Naive thymus-derived CD4-positive, alpha-beta T cell (primary cell): Measurements from ENCODE around the gene SMIM12. TPM values are rescaled to one million over a fixed set of nuclear protein-coding genes. Genes with fewer than 3 reads are reported as not detected.
A peak's percentile ranks its signal among the peaks of the same experiment; 100 is the strongest.

ENCODE experiments used
- ATAC-seq: fragments of 150-1000 bp; cut with Tn5 transposase; 2 replicates; pipeline ENCODE4 v1.10.0; 2021; ENCODE audit warnings: mild to moderate bottlenecking, moderate library complexity
- CTCF ChIA-PET: fragments of 350-600 bp; sonication (Branson Sonifier 250); formaldehyde crosslinking; loops from one replicate; lab custom pipeline; 2021; ENCODE audit warnings: antibody characterized with exemption; lab: Charles Lee
- POLR2A ChIA-PET: fragments of 350-600 bp; sonication (Branson Sonifier 250); formaldehyde crosslinking; loops from one replicate; lab custom pipeline; 2021; ENCODE audit warnings: antibody characterized with exemption, inconsistent platforms; lab: Charles Lee
- DNase-seq, 9 donors: peaks; one replicate each; pipeline versions ENCODE4 v3.0.0 to v3.0.0-alpha.2; 2020 to 2022; ENCODE audit warnings: mixed read lengths in 1 of 9
- H3K27ac ChIP-seq: one replicate; pipeline ENCODE4 v1.7.0; 2013; ENCODE audit warnings: mild to moderate bottlenecking, low read depth, low read length, moderate library complexity
- H3K27me3 ChIP-seq, 2 donors: one replicate each; pipeline ENCODE4 v1.7.0; 2013; ENCODE audit warnings: low read length in 2 of 2, mild to moderate bottlenecking in 2 of 2, moderate library complexity in 2 of 2; ENCODE audit not compliant: control insufficient read depth in 2 of 2, insufficient read depth in 2 of 2
- H3K36me3 ChIP-seq, 3 experiments: 1 replicate in 2 of 3; 2 replicates in 1 of 3; pipeline ENCODE4 v1.7.0; 2013; ENCODE audit warnings: low read length in 3 of 3, mild to moderate bottlenecking in 3 of 3, moderate library complexity in 1 of 3; ENCODE audit not compliant: insufficient read depth in 3 of 3, control insufficient read depth in 2 of 3
- H3K4me1 ChIP-seq, 2 donors: one replicate each; pipeline ENCODE4 v1.7.0; 2013; ENCODE audit warnings: low read length in 2 of 2, mild to moderate bottlenecking in 2 of 2, moderate library complexity in 1 of 2; ENCODE audit not compliant: control insufficient read depth in 2 of 2, insufficient read depth in 2 of 2
- H3K4me3 ChIP-seq: 2 replicates; pipeline ENCODE4 v1.7.0; 2013; ENCODE audit warnings: mild to moderate bottlenecking, low read length
- H3K9me3 ChIP-seq, 3 experiments: 1 replicate in 2 of 3; 2 replicates in 1 of 3; pipeline ENCODE4 v1.7.0; 2013; ENCODE audit warnings: low read length in 3 of 3; ENCODE audit not compliant: control insufficient read depth in 2 of 3
- H3K27ac Mint-ChIP-seq, 9 donors: one replicate each; pipeline ENCODE4 v1.8.0; 2020 to 2022; ENCODE audit warnings: mixed read lengths in 9 of 9, mild to moderate bottlenecking in 8 of 9, moderate library complexity in 5 of 9, inconsistent platforms in 2 of 9
- H3K27me3 Mint-ChIP-seq, 5 donors: one replicate each; pipeline ENCODE4 v1.8.0; 2021 to 2022; ENCODE audit warnings: mixed read lengths in 5 of 5, mild to moderate bottlenecking in 1 of 5
- H3K36me3 Mint-ChIP-seq, 5 donors: one replicate each; pipeline ENCODE4 v1.8.0; 2020 to 2022; ENCODE audit warnings: mixed read lengths in 5 of 5, mild to moderate bottlenecking in 3 of 5, inconsistent platforms in 1 of 5
- H3K4me1 Mint-ChIP-seq, 7 donors: one replicate each; pipeline ENCODE4 v1.8.0; 2020 to 2022; ENCODE audit warnings: mixed read lengths in 7 of 7, mild to moderate bottlenecking in 3 of 7, inconsistent platforms in 1 of 7
- H3K4me3 Mint-ChIP-seq, 10 donors: one replicate each; pipeline ENCODE4 v1.8.0; 2020 to 2022; ENCODE audit warnings: mild to moderate bottlenecking in 10 of 10, mixed read lengths in 10 of 10, moderate library complexity in 6 of 10, inconsistent platforms in 2 of 10
- H3K9me3 Mint-ChIP-seq, 11 donors: one replicate each; pipeline ENCODE4 v1.8.0; 2020 to 2022; ENCODE audit warnings: mixed read lengths in 11 of 11, mild to moderate bottlenecking in 4 of 11, inconsistent platforms in 1 of 11, moderate library complexity in 1 of 11
- intact Hi-C, 2 donors: fragments of 100-400 bp; cut with micrococcal nuclease; formaldehyde crosslinking; loops; one replicate each; pipeline ENCODE4 v1.15.1; 2023
- polyA plus RNA-seq, 2 donors: library from polyadenylated mRNA; unstranded; fragments of 300-500 nt; fragmentation: Illumina TruSeq; gene quantifications; one replicate each; pipeline ENCODE4 v1.2.3, GENCODE V29; 2021
- total RNA-seq, 6 experiments: library from RNA in 5 of 6; stranded (reverse) in 5 of 6; gene quantifications; 1 replicate in 5 of 6; 2 replicates in 1 of 6; pipeline ENCODE4 v1.2.3 and lab custom pipeline; 2021 to 2026

Gene SMIM12
- total and polyA plus RNA-seq, 7 experiments from 2014 or later: 29.1 to 74.3 (median 39.9) TPM

DNA sequence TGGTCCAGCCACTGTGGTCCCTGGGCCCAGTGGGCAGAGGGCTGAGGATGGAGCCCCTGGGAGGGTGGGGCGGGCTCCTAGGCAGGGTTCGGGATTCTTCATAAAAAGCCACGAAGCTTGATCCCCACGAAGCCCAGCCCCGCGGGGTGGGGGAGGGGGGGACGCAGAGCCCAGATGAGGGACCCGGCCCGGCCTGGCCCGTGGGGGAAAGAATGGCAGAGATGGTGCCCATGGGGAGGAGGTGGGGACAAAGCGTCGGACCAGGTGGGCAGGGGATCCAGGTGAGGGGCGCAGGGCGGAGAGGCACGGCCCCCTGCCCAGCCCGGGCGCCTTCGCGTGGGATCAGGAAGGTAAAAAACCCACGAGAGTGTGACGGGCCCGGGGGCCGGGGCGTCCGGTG, 6.0 kb upstream of the SMIM12 start:
- peak overlapping the region in 5 of 9 donors; percentile 25 to 88 (median 53) for H3K27ac Mint-ChIP-seq
- H3K4me1 ChIP-seq: peaks cover 19 to 22% of the 10 kb centered on the region in 2 donors
- H3K9me3 ChIP-seq: no peaks in the 10 kb centered on the region
- peak overlapping the region in 9 of 10 donors; percentile 42 to 88 (median 73) for H3K4me3 Mint-ChIP-seq
- H3K4me1 Mint-ChIP-seq: peaks cover 24 to 51% (median 41%) of the 10 kb centered on the region in 7 donors
- peaks cover 0 to 3% (median 0%) of the 10 kb centered on the region in 5 donors for H3K27me3 Mint-ChIP-seq
- H3K27ac ChIP-seq: peak overlapping the region; percentile 83
- no peaks in the 10 kb centered on the region for H3K27me3 ChIP-seq
- H3K4me3 ChIP-seq: peak overlapping the region; percentile 66
- intact Hi-C loops: no loop called here
- peaks cover 0 to 2% (median 0%) of the 10 kb centered on the region in 5 donors for H3K36me3 Mint-ChIP-seq
- H3K9me3 Mint-ChIP-seq: peaks cover 0 to 2% (median 0%) of the 10 kb centered on the region in 11 donors
- no peak for ATAC-seq
- peak in 1 of 9 donors; percentile 27 for DNase-seq
- no peaks in the 10 kb centered on the region for H3K36me3 ChIP-seq
- CTCF ChIA-PET: interaction anchor here (1.4 to 4.4 kb wide), 2 partner anchors 11 to 165 kb away, joined by 4 to 50 read pairs; no protein-coding TSS in a partner anchor
- POLR2A ChIA-PET: interaction anchor here (0.8 to 2.2 kb wide), 3 partner anchors 13 to 403 kb away, joined by 3 to 11 read pairs (median 7); partner anchors contain the start of genes TMEM35B and ZMYM4

DNA sequence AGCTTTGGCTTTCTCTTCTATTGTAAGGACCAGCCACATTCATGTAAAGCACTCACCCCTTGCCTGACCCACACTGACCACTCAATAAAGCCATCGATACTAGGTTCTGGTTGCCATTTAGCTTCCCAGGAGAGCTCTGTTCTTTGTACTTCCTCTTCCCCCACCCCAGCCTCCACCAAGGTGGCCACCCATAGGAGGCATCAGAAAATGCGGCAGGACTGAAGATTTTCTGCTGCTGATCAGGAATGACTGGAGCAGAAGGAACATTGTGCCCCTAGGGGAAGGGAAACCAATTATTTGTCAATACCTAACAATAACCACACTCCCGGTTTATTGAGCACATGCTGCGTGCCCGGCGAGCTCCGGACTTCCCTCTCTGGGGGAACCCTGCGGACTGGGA, 5.2 kb upstream of the SMIM12 start:
- H3K4me1 ChIP-seq: peaks cover 26 to 30% of the 10 kb centered on the region in 2 donors
- H3K36me3 ChIP-seq: no peaks in the 10 kb centered on the region
- peaks cover 29 to 59% (median 48%) of the 10 kb centered on the region in 7 donors for H3K4me1 Mint-ChIP-seq
- peak overlapping the region; percentile 83 for H3K27ac ChIP-seq
- peak overlapping the region; percentile 21 to 94 (median 85) for H3K27ac Mint-ChIP-seq
- H3K27me3 Mint-ChIP-seq: peaks cover 0 to 3% (median 0%) of the 10 kb centered on the region in 5 donors
- ATAC-seq: no peak
- peak overlapping the region; percentile 63 to 88 (median 80) for H3K4me3 Mint-ChIP-seq
- peaks cover 0 to 2% (median 0%) of the 10 kb centered on the region in 5 donors for H3K36me3 Mint-ChIP-seq
- CTCF ChIA-PET: interaction anchor here (0.5 to 4.4 kb wide), 3 partner anchors 10 to 714 kb away, joined by 3 to 50 read pairs (median 4); no protein-coding TSS in a partner anchor
- no peak overlapping the region for H3K4me3 ChIP-seq
- intact Hi-C loops: no loop called here
- POLR2A ChIA-PET: interaction anchor here (1.7 to 2.2 kb wide), 2 partner anchors 12 to 120 kb away, joined by 6 to 7 read pairs; partner anchors contain the start of gene TMEM35B
- H3K27me3 ChIP-seq: no peaks in the 10 kb centered on the region
- no peak for DNase-seq
- peaks cover 0 to 2% (median 0%) of the 10 kb centered on the region in 11 donors for H3K9me3 Mint-ChIP-seq
- no peaks in the 10 kb centered on the region for H3K9me3 ChIP-seq

DNA sequence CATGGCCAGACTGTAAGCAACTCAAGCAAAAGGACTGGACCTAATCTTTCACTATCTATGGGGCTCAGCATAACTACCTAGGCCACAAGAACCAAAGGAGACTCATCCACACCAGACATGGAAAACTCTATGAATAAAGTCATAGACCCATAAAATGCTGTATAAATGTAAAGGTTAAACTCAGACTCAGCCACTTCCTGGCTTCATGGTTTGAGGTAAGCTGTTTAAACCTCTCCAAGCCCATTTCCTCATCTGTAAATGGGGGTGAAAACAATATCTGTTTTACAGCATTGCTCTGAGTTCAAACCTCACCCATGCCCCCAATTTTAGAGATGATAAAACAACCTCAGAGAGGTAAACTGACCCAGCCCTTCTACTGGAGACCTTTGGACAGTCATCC, 4.0 kb upstream of the SMIM12 start:
- H3K27me3 ChIP-seq: no peaks in the 10 kb centered on the region
- Mint-ChIP-seq H3K4me3 (peak overlapping the region; percentile 25 to 88 (median 76)), H3K9me3 (peaks cover 0 to 2% (median 0%) of the 10 kb centered on the region in 11 donors), H3K27ac (peak overlapping the region in 8 of 9 donors; percentile 71 to 94 (median 85)), H3K4me1 (peaks cover 36 to 69% (median 57%) of the 10 kb centered on the region in 7 donors), H3K27me3 (peaks cover 0 to 3% (median 0%) of the 10 kb centered on the region in 5 donors), H3K36me3 (peaks cover 0 to 2% (median 0%) of the 10 kb centered on the region in 5 donors)
- H3K4me1 ChIP-seq: peaks cover 33 to 35% of the 10 kb centered on the region in 2 donors
- POLR2A ChIA-PET: interaction anchor here (1.7 to 2.2 kb wide), 2 partner anchors 11 to 122 kb away, joined by 6 to 7 read pairs; partner anchors contain the start of gene TMEM35B
- peak overlapping the region; percentile 49 for H3K27ac ChIP-seq
- intact Hi-C loops: no loop called here
- CTCF ChIA-PET: no interaction called here
- H3K4me3 ChIP-seq: no peak overlapping the region
- peaks cover 0 to 5% (median 0%) of the 10 kb centered on the region in 3 experiments for H3K36me3 ChIP-seq
- ATAC-seq: no peak
- peak in 2 of 9 donors; percentile 32 to 36 for DNase-seq
- H3K9me3 ChIP-seq: no peaks in the 10 kb centered on the region

DNA sequence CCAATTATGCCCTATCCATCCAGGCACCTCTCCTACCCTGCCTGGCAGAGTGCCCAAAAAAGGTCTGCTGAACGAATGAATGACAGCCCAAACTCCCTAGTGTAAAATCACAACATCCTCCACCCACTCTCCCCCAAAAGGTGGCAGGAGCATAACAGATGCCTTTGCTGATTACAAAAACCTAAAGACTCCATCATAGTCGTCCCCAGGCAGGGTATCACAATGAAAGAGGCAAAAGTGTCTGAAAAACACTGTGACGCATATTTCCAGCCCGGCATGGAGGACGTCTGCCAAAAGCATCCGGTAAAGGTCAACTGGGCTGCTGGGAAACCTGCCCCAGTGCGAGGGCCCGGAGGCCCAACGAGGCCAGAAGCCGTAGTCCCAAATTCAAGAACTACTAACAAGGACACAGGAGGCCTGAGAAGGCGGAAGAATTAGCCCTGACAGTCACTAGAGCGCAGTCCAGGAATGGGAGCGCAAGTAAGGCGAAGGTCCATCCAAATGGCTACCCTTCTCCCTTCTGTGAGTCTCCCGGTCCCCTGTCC, 576 bp downstream of the SMIM12 start:
- POLR2A ChIA-PET: interaction anchor here (0.7 to 1.5 kb wide), 2 partner anchors 9 to 22 kb away, joined by 3 to 6 read pairs; no protein-coding TSS in a partner anchor
- ATAC-seq (peak; percentile 37), DNase-seq (peak; percentile 15 to 54 (median 44))
- Histone ChIP-seq H3K4me1 (peaks cover 35 to 36% of the 10 kb centered on the region in 2 donors), H3K9me3 (no peaks in the 10 kb centered on the region), H3K27me3 (no peaks in the 10 kb centered on the region), H3K36me3 (peaks cover 0 to 25% (median 4%) of the 10 kb centered on the region in 3 experiments), H3K4me3 (peak overlapping the region; percentile 72), H3K27ac (peak overlapping the region; percentile 93)
- Mint-ChIP-seq H3K9me3 (no peaks in the 10 kb centered on the region), H3K27ac (peak overlapping the region; percentile 90 to 99 (median 96)), H3K36me3 (peaks cover 0 to 5% (median 0%) of the 10 kb centered on the region in 5 donors), H3K4me3 (peak overlapping the region; percentile 85 to 100 (median 95)), H3K4me1 (peaks cover 33 to 60% (median 56%) of the 10 kb centered on the region in 7 donors), H3K27me3 (no peaks in the 10 kb centered on the region)
- CTCF ChIA-PET: no interaction called here
- intact Hi-C loops: loop anchor here (2.0 to 10.0 kb wide), 6 partner anchors 173 to 786 kb away; partner anchors contain the start of genes SFPQ (in 2 of the 2), KIAA0319L (in 1 of the 2), NCDN (in 1 of the 2) and PSMB2 (in 1 of the 2)

DNA sequence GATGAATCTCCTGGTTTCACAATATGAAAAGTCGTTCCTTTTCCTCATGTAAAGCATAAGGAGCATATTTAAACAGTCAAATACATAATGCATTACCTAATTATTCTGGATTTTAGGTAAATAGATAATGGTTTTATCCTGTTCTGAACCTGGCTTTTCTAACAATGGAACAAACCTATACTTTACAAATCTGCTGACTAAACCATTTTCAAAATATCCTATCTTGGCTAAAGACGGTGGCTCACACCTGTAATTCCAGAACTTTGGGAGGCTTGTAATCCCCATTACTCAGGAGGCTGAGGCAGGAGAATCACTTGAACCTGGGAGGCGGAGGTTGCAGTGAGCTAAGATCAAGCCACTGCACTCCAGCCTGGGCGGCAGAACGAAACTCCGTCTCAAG, 2.9 kb downstream of the SMIM12 start:
- peak overlapping the region in 3 of 9 donors; percentile 41 to 78 (median 54) for H3K27ac Mint-ChIP-seq
- H3K4me3 Mint-ChIP-seq: peak overlapping the region in 1 of 10 donors; percentile 16
- H3K4me1 ChIP-seq: peaks cover 22 to 26% of the 10 kb centered on the region in 2 donors
- peaks cover 0 to 15% (median 0%) of the 10 kb centered on the region in 5 donors for H3K36me3 Mint-ChIP-seq
- intact Hi-C loops: loop anchor here in 1 of 2 donors (5.0 to 10.0 kb wide), 3 partner anchors 176 to 788 kb away; partner anchors contain the start of genes PSMB2 and ZMYM6
- no peak overlapping the region for H3K4me3 ChIP-seq
- no peaks in the 10 kb centered on the region for H3K9me3 ChIP-seq
- no peaks in the 10 kb centered on the region for H3K27me3 Mint-ChIP-seq
- DNase-seq: no peak
- H3K9me3 Mint-ChIP-seq: no peaks in the 10 kb centered on the region
- CTCF ChIA-PET: interaction anchor here (5.0 kb wide), 1 partner anchor 9 kb away, joined by 50 read pairs; no protein-coding TSS in a partner anchor
- H3K36me3 ChIP-seq: peaks cover 0 to 33% (median 4%) of the 10 kb centered on the region in 3 experiments
- no peak for ATAC-seq
- peaks cover 26 to 54% (median 46%) of the 10 kb centered on the region in 7 donors for H3K4me1 Mint-ChIP-seq
- peak overlapping the region; percentile 1 for H3K27ac ChIP-seq
- no peaks in the 10 kb centered on the region for H3K27me3 ChIP-seq
- POLR2A ChIA-PET: no interaction called here

DNA sequence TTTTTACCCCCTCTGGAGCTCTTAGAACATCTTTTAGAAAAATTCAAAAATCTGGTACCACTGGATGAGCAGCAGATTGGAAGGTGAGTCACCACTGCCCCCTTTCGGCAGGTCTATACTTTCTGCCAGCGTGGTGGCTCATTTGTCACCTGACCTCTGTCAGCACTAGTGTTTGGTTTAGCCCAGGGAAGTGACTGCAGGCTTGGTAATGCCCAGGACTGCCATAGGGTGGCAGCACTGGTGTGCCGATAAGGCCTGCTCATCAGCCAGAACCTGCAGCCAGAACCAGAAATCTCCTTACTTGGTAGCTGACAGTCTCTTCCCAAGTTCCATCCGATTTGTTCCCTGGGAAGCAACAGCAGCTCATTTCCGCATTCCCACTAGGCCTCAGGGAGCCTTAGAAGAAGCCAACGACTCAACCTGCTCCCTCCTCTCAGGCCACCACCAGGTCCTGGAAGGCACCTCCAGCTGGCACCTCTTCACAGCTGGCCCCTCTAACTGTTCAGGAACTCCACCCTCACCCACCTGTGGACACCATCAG, 6.8 kb downstream of the SMIM12 start:
- peak; percentile 75 to 91 (median 89) for DNase-seq
- peak; percentile 100 for ATAC-seq
- intact Hi-C loops: loop anchor here (1.0 to 10.0 kb wide), 7 partner anchors 14 to 792 kb away; partner anchors contain the start of genes TMEM35B (in 2 of the 2), PSMB2 (in 1 of the 2) and ZMYM6 (in 1 of the 2)
- no peaks in the 10 kb centered on the region for H3K9me3 Mint-ChIP-seq
- peaks cover 2 to 5% of the 10 kb centered on the region in 2 donors for H3K4me1 ChIP-seq
- H3K36me3 ChIP-seq: peaks cover 0 to 28% (median 4%) of the 10 kb centered on the region in 3 experiments
- no peaks in the 10 kb centered on the region for H3K27me3 ChIP-seq
- H3K27me3 Mint-ChIP-seq: no peaks in the 10 kb centered on the region
- peak overlapping the region; percentile 6 to 83 (median 53) for H3K27ac Mint-ChIP-seq
- POLR2A ChIA-PET: interaction anchor here (0.9 to 1.5 kb wide), 3 partner anchors 10 to 133 kb away, joined by 3 to 7 read pairs (median 4); partner anchors contain the start of gene TMEM35B
- H3K4me3 ChIP-seq: no peak overlapping the region
- no peaks in the 10 kb centered on the region for H3K9me3 ChIP-seq
- peaks cover 29 to 47% (median 34%) of the 10 kb centered on the region in 7 donors for H3K4me1 Mint-ChIP-seq
- H3K36me3 Mint-ChIP-seq: peaks cover 0 to 32% (median 13%) of the 10 kb centered on the region in 5 donors
- H3K27ac ChIP-seq: peak overlapping the region; percentile 9
- peak overlapping the region in 1 of 10 donors; percentile 7 for H3K4me3 Mint-ChIP-seq
- CTCF ChIA-PET: interaction anchor here (0.6 to 5.0 kb wide), 6 partner anchors 9 to 1175 kb away, joined by 3 to 50 read pairs (median 4); partner anchors contain the start of gene DLGAP3
